DND-41 (cell line): ENCODE data around the gene SS18L1.

Experiments
- ATAC-seq: fragments of 200-7000 bp; cut with Tn5 transposase; 3 replicates; pipeline ENCODE4 v1.9.1; 2021; ENCODE audit warnings: low read depth; ENCODE audit not compliant: insufficient read depth
- DNase-seq: peaks from one replicate; pipeline ENCODE4 v3.0.0-alpha.2; 2020
- H2AFZ ChIP-seq: 2 replicates; pipeline ENCODE4 v1.6.0; 2012; ENCODE audit warnings: low read depth, low read length
- H3K27ac ChIP-seq: 2 replicates; pipeline ENCODE4 v1.5.1; 2012; ENCODE audit warnings: low read length, inconsistent platforms
- H3K27me3 ChIP-seq: fragments of 200-600 bp; sonication (generic); 2 replicates; pipeline ENCODE4 v1.6.0; 2012; ENCODE audit warnings: low read length, mild to moderate bottlenecking, inconsistent platforms; ENCODE audit not compliant: insufficient read depth, poor library complexity
- H3K36me3 ChIP-seq: 2 replicates; pipeline ENCODE4 v1.5.1; 2012; ENCODE audit warnings: low read length, inconsistent platforms; ENCODE audit not compliant: insufficient read depth
- H3K4me1 ChIP-seq: 2 replicates; pipeline ENCODE4 v1.5.1; 2012; ENCODE audit warnings: mild to moderate bottlenecking, low read length; ENCODE audit not compliant: insufficient read depth
- H3K4me2 ChIP-seq: 2 replicates; pipeline ENCODE4 v1.6.0; 2012; ENCODE audit warnings: mild to moderate bottlenecking, moderate library complexity, low read length, inconsistent platforms; ENCODE audit not compliant: insufficient read depth
- H3K4me3 ChIP-seq, 2 experiments: fragments of 200-600 bp in 1 of 2; shearing (Covaris generic) in 1 of 2; 2 replicates each; pipeline ENCODE4 v1.5.1; 2012 to 2016; ENCODE audit warnings: inconsistent platforms in 2 of 2, low read length in 2 of 2, mild to moderate bottlenecking in 2 of 2, low read depth in 1 of 2, moderate library complexity in 1 of 2
- H3K79me2 ChIP-seq: 2 replicates; pipeline ENCODE4 v1.6.0; 2012; ENCODE audit warnings: low read length, inconsistent platforms; ENCODE audit not compliant: insufficient read depth
- H3K9ac ChIP-seq: 2 replicates; pipeline ENCODE4 v1.6.0; 2012; ENCODE audit warnings: low read depth, mild to moderate bottlenecking, inconsistent platforms, low read length, moderate library complexity
- H3K9me3 ChIP-seq: 2 replicates; pipeline ENCODE4 v1.5.1; 2012; ENCODE audit warnings: low read length, moderate library complexity, mild to moderate bottlenecking, inconsistent platforms; ENCODE audit not compliant: insufficient read depth, severe bottlenecking
- H4K20me1 ChIP-seq: 2 replicates; pipeline ENCODE4 v1.6.0; 2012; ENCODE audit warnings: low read length; ENCODE audit not compliant: insufficient read depth
- CTCF ChIP-seq: IDR thresholded peaks from 2 replicates; pipeline ENCODE4 v1.5.1; 2012; ENCODE audit warnings: borderline replicate concordance, low read length, moderate library complexity, mild to moderate bottlenecking; ENCODE audit not compliant: poor library complexity, severe bottlenecking; ENCODE audit errors: extremely low read depth
- EZH2 ChIP-seq: IDR thresholded peaks from 3 replicates; pipeline ENCODE4 v1.6.1; 2012; ENCODE audit warnings: borderline replicate concordance, low read depth, mild to moderate bottlenecking, moderate library complexity, low read length, inconsistent platforms; ENCODE audit not compliant: severe bottlenecking

Gene SS18L1

GRCh38 chr20:62163986-62164762 is 20.6 kb downstream of the SS18L1 start:
- Histone ChIP-seq H3K27ac (no peak overlapping the region), H3K4me2 (no peak overlapping the region), H3K9ac (no peak overlapping the region), H3K79me2 (peaks cover 8% of the 10 kb centered on the region), H3K4me1 (no peaks in the 10 kb centered on the region), H3K9me3 (no peaks in the 10 kb centered on the region), H3K4me3 (no peak overlapping the region), H2AFZ (no peak overlapping the region), H4K20me1 (peaks cover 29% of the 10 kb centered on the region), H3K27me3 (no peaks in the 10 kb centered on the region), H3K36me3 (peaks cover 89% of the 10 kb centered on the region)
- TF ChIP-seq CTCF (no peak), EZH2 (no peak)
- no peak for ATAC-seq
- no peak for DNase-seq

- no peak overlapping the region for H3K27ac ChIP-seq
- H3K27me3 ChIP-seq: no peaks in the 10 kb centered on the region
- no peak overlapping the region for H2AFZ ChIP-seq
- H3K4me2 ChIP-seq: no peak overlapping the region
- H3K9ac ChIP-seq: no peak overlapping the region
- no peak for DNase-seq
- peaks cover 87% of the 10 kb centered on the region for H3K36me3 ChIP-seq
- H3K4me3 ChIP-seq: no peak overlapping the region
- TF ChIP-seq CTCF (no peak), EZH2 (no peak)
- no peaks in the 10 kb centered on the region for H3K79me2 ChIP-seq
- no peaks in the 10 kb centered on the region for H3K9me3 ChIP-seq
- H3K4me1 ChIP-seq: no peaks in the 10 kb centered on the region
- ATAC-seq: no peak
- peaks cover 23% of the 10 kb centered on the region; the same call in 1 of the 2 replicates for H4K20me1 ChIP-seq
Observed at GRCh38 chr20:62164879-62165761, 21.6 kb downstream of the SS18L1 start.

DNA sequence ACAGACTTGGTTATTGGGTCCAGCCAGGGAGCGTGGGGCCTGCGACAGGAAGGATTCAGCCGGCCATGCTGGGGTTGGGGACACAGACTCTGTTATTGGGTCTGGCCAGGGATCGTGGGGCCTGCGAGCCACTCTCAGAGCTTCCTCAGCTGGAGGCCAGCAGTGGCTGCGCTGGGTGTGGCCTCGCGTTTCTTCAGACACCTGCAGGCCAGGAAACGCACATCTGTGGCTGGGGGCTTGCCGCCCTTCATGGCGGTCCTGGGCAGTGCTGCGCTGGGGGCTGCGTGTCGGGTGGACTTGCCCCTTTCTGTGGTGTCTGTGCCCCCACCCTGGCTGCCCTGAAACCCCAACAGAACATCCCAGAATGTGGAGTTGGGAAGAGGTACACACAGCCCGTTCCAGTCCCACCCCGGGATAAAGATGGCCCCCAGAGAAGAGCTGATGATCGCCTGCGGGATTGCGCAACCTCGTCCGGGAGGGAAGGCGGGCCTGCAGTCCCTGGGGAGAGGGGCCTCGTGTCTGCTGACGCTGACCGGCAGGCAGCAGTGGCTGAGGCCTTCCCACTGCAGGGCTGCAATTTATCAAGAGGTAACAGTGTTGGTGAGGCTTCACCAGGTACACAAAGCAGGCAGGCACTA is 22.3 kb downstream of the SS18L1 start:
- no peak overlapping the region for H2AFZ ChIP-seq
- H3K36me3 ChIP-seq: peaks cover 82% of the 10 kb centered on the region
- no peak overlapping the region for H3K4me3 ChIP-seq
- H3K79me2 ChIP-seq: no peaks in the 10 kb centered on the region
- no peaks in the 10 kb centered on the region for H3K27me3 ChIP-seq
- H3K4me1 ChIP-seq: no peaks in the 10 kb centered on the region
- peaks cover 23% of the 10 kb centered on the region; the same call in 1 of the 2 replicates for H4K20me1 ChIP-seq
- H3K27ac ChIP-seq: no peak overlapping the region
- no peak for ATAC-seq
- no peaks in the 10 kb centered on the region for H3K9me3 ChIP-seq
- no peak for TF ChIP-seq CTCF
- TF ChIP-seq EZH2: no peak
- H3K9ac ChIP-seq: no peak overlapping the region
- no peak overlapping the region for H3K4me2 ChIP-seq
- no peak for DNase-seq
